ENCODE measurements around the gene HOXB2. TPM values are rescaled to one million over a fixed set of nuclear protein-coding genes. Genes with fewer than 3 reads are reported as not detected.
A peak's percentile ranks its signal among the peaks of the same experiment; 100 is the strongest.

HOXB2 gene
- total and polyA plus RNA-seq, 9 of the 15 experiments (the other 6 are each of a cell fraction or from before 2014, with no cell fraction given), result 2.1 to 97.7 (median 21.2) TPM

DNA sequence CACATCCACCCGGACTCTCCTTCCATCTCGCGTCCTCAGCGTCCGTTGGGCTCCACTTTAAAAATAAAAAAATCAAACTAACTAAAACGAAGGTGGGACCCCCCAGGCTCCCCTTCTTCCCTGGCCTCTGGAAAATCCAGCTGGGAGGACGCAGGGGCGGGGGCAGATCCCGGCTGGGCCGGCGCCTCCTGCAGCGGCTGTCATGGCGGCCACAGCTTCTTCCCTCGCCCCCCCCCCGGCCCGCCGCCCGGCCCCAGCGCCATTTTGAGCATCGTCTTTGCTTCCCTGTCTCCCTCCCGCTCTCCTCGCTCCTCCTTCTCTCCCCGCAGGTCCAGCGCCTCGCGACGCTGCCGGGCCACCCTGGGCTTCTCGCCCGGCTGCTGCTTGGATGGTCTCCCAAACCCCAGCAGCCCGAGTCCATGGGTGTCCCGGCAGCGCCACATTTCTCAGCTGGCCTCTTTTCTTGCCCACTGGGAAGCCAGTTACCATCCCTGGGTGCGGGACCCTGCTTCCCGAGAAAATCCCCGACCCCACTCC is 3.3 kb downstream of the HOXB2 start (continued):
- TF ChIP-seq, protein P1, sequence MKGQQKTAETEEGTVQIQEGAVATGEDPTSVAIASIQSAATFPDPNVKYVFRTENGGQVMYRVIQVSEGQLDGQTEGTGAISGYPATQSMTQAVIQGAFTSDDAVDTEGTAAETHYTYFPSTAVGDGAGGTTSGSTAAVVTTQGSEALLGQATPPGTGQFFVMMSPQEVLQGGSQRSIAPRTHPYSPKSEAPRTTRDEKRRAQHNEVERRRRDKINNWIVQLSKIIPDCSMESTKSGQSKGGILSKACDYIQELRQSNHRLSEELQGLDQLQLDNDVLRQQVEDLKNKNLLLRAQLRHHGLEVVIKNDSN (CRISPR knock-in tag; IDR thresholded peaks at IDR 0.05), result no peak
- TF ChIP-seq RBFOX2 (IDR thresholded peaks at IDR 0.05; ENCODE audit: low read depth, low read length), result peak; percentile 82
- no peak for TF ChIP-seq ETV1 (tag; conservative IDR thresholded peaks at IDR 0.05; ENCODE audit: low read depth)
- no peak for TF ChIP-seq KAT7 (CRISPR knock-in tag; IDR thresholded peaks at IDR 0.05; ENCODE audit: borderline replicate concordance)
- no peak for TF ChIP-seq ZFP30 (CRISPR knock-in tag; IDR thresholded peaks at IDR 0.05; ENCODE audit: borderline replicate concordance)
- TF ChIP-seq SOX6 (IDR thresholded peaks at IDR 0.05), result no peak
- TF ChIP-seq KDM5B (IDR thresholded peaks at IDR 0.05; ENCODE audit: insufficient replicate concordance, low read depth, low read length), result peak; percentile 72
- TF ChIP-seq POLR2A (conservative IDR thresholded peaks at IDR 0.05), result peak; percentile 76
- no peak for TF ChIP-seq JUNB (CRISPR knock-in tag; conservative IDR thresholded peaks at IDR 0.05)
- TF ChIP-seq RB1 (IDR thresholded peaks at IDR 0.05; ENCODE audit: low read depth), result no peak; the same call in none of the 2 replicates
- no peak for TF ChIP-seq ILK (tag; IDR thresholded peaks at IDR 0.05; ENCODE audit: borderline replicate concordance, low read depth)
- TF ChIP-seq, protein P2, sequence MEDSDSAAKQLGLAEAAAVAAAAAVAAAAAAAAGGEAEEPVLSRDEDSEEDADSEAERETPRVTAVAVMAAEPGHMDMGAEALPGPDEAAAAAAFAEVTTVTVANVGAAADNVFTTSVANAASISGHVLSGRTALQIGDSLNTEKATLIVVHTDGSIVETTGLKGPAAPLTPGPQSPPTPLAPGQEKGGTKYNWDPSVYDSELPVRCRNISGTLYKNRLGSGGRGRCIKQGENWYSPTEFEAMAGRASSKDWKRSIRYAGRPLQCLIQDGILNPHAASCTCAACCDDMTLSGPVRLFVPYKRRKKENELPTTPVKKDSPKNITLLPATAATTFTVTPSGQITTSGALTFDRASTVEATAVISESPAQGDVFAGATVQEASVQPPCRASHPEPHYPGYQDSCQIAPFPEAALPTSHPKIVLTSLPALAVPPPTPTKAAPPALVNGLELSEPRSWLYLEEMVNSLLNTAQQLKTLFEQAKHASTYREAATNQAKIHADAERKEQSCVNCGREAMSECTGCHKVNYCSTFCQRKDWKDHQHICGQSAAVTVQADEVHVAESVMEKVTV (CRISPR knock-in tag; IDR thresholded peaks at IDR 0.05), result no peak
- TF ChIP-seq SMARCE1 (IDR thresholded peaks at IDR 0.05), result no peak
- no peak for TF ChIP-seq ZNF830 (CRISPR knock-in tag; IDR thresholded peaks at IDR 0.05)
- TF ChIP-seq, protein P3, sequence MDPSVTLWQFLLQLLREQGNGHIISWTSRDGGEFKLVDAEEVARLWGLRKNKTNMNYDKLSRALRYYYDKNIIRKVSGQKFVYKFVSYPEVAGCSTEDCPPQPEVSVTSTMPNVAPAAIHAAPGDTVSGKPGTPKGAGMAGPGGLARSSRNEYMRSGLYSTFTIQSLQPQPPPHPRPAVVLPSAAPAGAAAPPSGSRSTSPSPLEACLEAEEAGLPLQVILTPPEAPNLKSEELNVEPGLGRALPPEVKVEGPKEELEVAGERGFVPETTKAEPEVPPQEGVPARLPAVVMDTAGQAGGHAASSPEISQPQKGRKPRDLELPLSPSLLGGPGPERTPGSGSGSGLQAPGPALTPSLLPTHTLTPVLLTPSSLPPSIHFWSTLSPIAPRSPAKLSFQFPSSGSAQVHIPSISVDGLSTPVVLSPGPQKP (CRISPR knock-in tag; IDR thresholded peaks at IDR 0.05), result no peak
- TF ChIP-seq, protein P4, sequence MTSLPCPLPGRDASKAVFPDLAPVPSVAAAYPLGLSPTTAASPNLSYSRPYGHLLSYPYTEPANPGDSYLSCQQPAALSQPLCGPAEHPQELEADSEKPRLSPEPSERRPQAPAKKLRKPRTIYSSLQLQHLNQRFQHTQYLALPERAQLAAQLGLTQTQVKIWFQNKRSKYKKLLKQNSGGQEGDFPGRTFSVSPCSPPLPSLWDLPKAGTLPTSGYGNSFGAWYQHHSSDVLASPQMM (CRISPR knock-in tag; IDR thresholded peaks at IDR 0.05), result no peak
- no peak for TF ChIP-seq ZNF696 (CRISPR knock-in tag; conservative IDR thresholded peaks at IDR 0.05)
- TF ChIP-seq ZNF239 (CRISPR knock-in tag; IDR thresholded peaks at IDR 0.05), result no peak
- no peak for TF ChIP-seq NELFE (IDR thresholded peaks at IDR 0.05; ENCODE audit: insufficient read depth, insufficient read length)
- no peak for TF ChIP-seq ZNF76 (CRISPR knock-in tag; IDR thresholded peaks at IDR 0.05; ENCODE audit: borderline replicate concordance)
- peak; percentile 34 for TF ChIP-seq RBM22 (IDR thresholded peaks at IDR 0.05; ENCODE audit: low read depth, low read length, poor library complexity, severe bottlenecking)
- TF ChIP-seq SMAD3 (CRISPR knock-in tag; conservative IDR thresholded peaks at IDR 0.05), result no peak
- TF ChIP-seq PRMT5 (CRISPR knock-in tag; IDR thresholded peaks at IDR 0.05), result no peak
- TF ChIP-seq ZNF347 (CRISPR knock-in tag; IDR thresholded peaks at IDR 0.05; ENCODE audit: low read depth), result no peak
- TF ChIP-seq U2AF2 (optimal IDR thresholded peaks at IDR 0.05; ENCODE audit: low read depth, low read length), result no peak
- no peak for TF ChIP-seq POLR2AphosphoS2 (IDR thresholded peaks at IDR 0.05; ENCODE audit: low read length)
- no peak for TF ChIP-seq SMARCC2 (IDR thresholded peaks at IDR 0.05; ENCODE audit: low read depth)
- no peak; the same call in 1 of the 2 replicates for TF ChIP-seq MYC (IDR thresholded peaks at IDR 0.05; ENCODE audit: low read depth, low read length)
- no peak for TF ChIP-seq MYC (CRISPR knock-in tag; IDR thresholded peaks at IDR 0.05; ENCODE audit: borderline replicate concordance, low read depth)
